GM12864 (cell line): ENCODE results near the gene C3orf52.

Source experiments
- DNase-seq: peaks from one replicate; pipeline ENCODE4 v3.0.0-alpha.2; 2011; ENCODE audit warnings: low read depth
- H3K4me3 ChIP-seq: 2 replicates; pipeline ENCODE4 v1.5.1; 2011; ENCODE audit warnings: mild to moderate bottlenecking, low read depth, low read length, control low read depth
- TF ChIP-seq, protein P1 (sequence below): IDR thresholded peaks from 2 replicates; pipeline ENCODE4 v1.5.1; 2011; ENCODE audit warnings: low read depth, mild to moderate bottlenecking, moderate library complexity, low read length, control low read depth, inconsistent platforms; ENCODE audit errors: missing control alignments

C3orf52 gene

DNA sequence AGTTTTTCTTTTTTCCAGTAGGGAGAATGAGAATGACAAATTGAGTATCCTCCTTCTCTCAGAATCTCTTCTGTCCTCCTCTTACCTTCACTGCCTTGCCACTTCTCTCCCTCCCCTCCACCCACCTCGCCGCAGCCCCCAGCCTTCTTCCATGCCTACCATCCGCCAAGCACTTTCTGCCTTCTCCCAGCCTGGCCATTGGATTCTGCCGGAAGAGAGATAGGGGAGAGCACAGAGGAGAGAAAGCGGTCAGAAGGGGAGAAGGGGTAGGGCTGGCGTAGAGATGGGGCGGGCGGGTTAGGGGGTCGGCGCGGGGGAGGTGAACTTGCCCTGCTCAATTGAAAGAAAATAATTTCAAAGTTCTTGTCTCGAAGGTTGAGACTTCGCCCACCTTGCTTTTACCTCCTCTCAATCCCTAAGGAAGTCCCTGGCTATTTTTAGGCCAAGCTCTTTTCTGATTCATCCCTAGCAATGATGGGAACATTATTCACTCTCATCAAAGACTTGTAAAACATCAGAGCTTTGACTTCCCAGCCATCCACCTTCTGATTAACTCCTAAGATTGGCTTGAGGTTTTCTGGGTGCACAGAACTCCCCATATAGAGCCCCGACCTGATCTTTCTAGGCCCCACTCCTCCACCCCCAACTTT, 811 bp downstream of the C3orf52 start:
- H3K4me3 ChIP-seq = peak overlapping the region; percentile 64
- DNase-seq = no peak
- TF ChIP-seq, protein P1, sequence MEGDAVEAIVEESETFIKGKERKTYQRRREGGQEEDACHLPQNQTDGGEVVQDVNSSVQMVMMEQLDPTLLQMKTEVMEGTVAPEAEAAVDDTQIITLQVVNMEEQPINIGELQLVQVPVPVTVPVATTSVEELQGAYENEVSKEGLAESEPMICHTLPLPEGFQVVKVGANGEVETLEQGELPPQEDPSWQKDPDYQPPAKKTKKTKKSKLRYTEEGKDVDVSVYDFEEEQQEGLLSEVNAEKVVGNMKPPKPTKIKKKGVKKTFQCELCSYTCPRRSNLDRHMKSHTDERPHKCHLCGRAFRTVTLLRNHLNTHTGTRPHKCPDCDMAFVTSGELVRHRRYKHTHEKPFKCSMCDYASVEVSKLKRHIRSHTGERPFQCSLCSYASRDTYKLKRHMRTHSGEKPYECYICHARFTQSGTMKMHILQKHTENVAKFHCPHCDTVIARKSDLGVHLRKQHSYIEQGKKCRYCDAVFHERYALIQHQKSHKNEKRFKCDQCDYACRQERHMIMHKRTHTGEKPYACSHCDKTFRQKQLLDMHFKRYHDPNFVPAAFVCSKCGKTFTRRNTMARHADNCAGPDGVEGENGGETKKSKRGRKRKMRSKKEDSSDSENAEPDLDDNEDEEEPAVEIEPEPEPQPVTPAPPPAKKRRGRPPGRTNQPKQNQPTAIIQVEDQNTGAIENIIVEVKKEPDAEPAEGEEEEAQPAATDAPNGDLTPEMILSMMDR = no peak

DNA sequence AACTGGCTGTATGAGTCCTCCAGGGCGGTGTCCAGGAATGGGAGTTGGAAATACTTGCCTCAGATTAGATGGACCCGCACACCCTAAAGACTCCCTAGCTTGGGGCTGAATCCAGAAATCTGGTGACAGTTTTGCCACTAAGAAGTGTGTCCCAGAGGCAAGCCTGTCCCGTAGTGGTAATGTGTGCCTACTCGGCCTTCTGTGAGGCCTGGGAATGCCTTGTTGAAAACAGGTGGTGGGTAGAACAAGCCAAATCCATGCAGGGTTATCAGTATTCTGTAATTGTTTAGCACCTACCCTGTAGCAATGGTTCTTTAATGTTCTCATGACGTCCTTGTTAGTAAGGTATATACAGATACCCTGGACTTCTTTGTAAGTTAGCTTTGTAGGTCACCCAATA, 1.6 kb downstream of the C3orf52 start:
- TF ChIP-seq, protein P1 = no peak
- no peak overlapping the region for H3K4me3 ChIP-seq
- DNase-seq = no peak

DNA sequence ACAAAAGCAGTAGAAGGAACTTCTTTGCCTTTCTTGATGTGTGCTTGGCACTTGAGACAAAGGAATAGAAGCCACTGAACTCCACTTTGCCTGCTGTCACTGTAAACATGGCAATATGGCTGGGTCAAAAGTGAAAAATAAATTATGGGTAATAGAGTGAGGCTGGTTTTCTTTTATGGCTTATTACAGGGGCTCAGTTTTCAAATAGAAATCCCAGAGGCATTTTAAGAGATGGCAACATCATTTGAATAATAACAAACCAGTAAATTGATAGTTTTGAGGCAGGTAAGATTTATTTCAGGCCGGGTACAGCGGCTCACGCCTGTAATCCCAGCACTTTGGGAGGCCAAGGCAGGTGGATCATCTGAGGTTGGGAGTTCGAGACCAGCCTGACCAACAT, 2.8 kb downstream of the C3orf52 start:
- TF ChIP-seq, protein P1 = no peak
- H3K4me3 ChIP-seq = no peak overlapping the region
- DNase-seq = no peak

DNA sequence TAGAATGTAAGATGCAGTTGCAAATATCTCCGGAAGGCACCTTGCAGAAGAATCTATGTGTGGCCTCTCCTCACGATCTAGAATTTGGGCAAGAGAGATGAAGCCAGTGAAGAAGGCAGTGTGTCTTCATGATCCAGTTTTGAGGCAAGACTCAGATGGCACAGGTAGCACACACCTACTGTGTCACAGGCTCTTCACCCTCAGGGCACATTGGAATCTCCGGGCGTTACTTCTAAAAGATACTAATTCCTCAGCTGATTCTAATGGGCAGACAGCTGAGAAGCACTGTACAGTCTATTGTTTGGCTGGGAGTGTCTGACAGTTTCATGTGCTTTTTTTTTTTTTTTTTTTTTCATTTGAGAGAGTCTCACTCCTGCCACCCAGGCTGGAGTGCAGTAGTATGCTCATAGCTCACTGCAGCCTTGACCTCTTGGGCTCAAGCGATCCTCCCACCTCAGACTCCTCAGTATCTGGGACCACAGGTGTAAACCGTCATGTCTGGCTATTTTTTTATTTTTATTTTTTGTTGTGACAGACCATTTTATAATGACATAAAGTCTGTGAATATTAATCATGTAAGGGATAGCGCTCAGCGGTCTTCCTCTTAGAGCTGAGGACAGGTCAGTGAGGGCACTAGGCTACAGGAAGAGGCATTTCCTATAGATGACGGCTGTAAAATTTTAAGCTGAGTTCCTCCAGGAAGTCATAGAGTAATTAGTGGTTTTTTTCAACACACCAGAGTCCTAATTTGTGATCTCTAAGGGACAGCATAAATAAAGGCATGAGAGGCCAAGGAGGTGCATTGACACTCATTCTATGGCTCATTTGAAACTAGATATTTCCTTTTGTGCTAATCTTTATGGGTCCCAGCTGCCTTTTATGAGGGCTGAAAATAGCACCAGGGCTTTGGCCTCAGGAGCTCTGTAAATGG, 4.0 kb downstream of the C3orf52 start:
- TF ChIP-seq, protein P1 = no peak
- no peak for DNase-seq
- H3K4me3 ChIP-seq = no peak overlapping the region

DNA sequence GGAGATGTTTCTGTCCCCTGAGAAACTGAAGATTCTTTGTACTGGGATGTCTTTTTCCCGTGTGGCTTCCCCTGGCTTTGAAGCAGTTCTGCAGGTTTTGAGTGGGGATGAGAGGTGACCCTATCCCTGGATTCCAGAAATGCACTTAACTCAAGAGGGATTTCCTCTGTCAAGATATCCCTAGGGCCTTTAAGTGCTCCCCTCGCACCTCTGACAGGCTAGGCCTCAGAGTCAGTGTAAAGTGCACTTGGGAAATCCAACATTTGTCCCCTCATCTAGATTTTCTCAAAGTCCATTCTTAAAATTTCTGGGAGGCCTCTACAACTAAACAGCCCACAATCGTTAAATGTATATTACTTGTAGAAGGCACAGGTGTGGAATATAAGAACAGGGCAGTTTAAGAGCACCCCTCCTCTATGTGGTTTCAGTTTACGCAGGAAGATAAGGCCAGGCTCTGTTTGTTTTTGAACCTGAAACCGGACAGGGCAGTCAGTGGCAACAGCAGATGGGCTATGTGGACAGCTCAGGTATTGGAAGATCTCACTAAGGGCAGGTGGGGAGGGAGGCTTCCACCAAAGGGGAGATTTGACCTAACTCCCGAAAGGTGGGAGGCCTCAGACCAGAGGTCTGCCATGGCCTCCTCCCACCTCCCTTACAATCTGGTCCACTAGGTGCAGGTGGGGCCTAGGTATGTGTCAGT, 4.8 kb downstream of the C3orf52 start:
- DNase-seq = no peak
- no peak overlapping the region for H3K4me3 ChIP-seq
- TF ChIP-seq, protein P1 = no peak

DNA sequence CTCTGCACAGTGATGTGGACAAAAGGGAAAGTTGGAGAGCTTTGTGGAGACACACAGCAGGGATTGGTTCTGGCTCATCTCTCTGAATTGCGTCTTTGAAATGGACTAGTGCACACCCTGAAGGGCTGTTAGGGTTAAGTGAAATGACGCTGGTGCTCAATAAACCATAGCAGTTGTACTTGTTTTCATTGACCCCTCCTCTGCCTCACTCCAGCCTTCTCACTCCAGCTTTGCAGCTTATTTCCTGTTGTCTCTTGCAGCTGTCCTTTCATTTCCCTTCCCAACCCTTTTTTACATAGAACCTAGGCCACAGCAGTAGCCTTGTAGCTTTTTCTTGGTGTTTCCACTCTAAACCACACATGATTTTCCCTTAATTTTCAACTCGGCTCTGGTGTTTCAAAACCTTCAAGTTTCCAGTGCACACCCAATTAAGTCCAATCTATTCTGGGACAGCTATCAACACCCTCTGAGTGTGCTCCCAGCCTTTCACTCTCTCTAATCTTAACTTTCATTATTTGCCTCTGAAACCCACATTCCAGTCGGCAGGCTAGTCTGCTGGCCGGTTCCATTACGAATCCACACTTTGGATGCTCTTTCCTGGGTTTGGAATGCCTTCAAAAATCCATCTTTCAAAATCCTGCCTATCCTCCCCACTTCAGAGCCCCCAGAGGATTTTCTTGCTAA, 6.4 kb downstream of the C3orf52 start:
- H3K4me3 ChIP-seq = no peak overlapping the region
- DNase-seq = no peak
- TF ChIP-seq, protein P1 = no peak
